H9 (cell line): Measurements from ENCODE around the gene TSPYL4. TPM values are rescaled to one million over a fixed set of nuclear protein-coding genes. Genes with fewer than 3 reads are reported as not detected.

Experiments
- DNase-seq: peaks from one replicate; pipeline ENCODE4 v3.0.0-alpha.2; 2017
- H2AFZ ChIP-seq: one replicate; pipeline ENCODE4 v1.6.1; 2013; ENCODE audit warnings: mild to moderate bottlenecking, low read length, control low read depth, moderate library complexity
- H2AK5ac ChIP-seq: 2 replicates; pipeline ENCODE4 v1.6.1; 2013; ENCODE audit warnings: low read length, control low read depth, mixed read lengths; ENCODE audit not compliant: insufficient read length
- H2BK120ac ChIP-seq: one replicate; pipeline ENCODE4 v1.6.1; 2013; ENCODE audit warnings: low read depth, mild to moderate bottlenecking, low read length, control low read depth, inconsistent platforms; ENCODE audit not compliant: poor library complexity, severe bottlenecking
- H2BK12ac ChIP-seq: 2 replicates; pipeline ENCODE4 v1.6.1; 2013; ENCODE audit warnings: low read length, control low read depth, mixed read lengths, low read depth; ENCODE audit not compliant: insufficient read length
- H2BK15ac ChIP-seq: 2 replicates; pipeline ENCODE4 v1.6.1; 2013; ENCODE audit warnings: low read depth, low read length, control low read depth
- H2BK20ac ChIP-seq: one replicate; pipeline ENCODE4 v1.6.1; 2013; ENCODE audit warnings: low read depth, mild to moderate bottlenecking, low read length, control low read depth, inconsistent platforms; ENCODE audit not compliant: poor library complexity, severe bottlenecking
- H2BK5ac ChIP-seq: 2 replicates; pipeline ENCODE4 v1.6.1; 2013; ENCODE audit warnings: low read length, control low read depth, mixed read lengths; ENCODE audit not compliant: insufficient read length
- H3K14ac ChIP-seq: 2 replicates; pipeline ENCODE4 v1.6.1; 2013; ENCODE audit warnings: low read length, control low read depth; ENCODE audit not compliant: insufficient read depth
- H3K18ac ChIP-seq: 2 replicates; pipeline ENCODE4 v1.6.1; 2013; ENCODE audit warnings: low read depth, mild to moderate bottlenecking, mixed read lengths, low read length, control low read depth; ENCODE audit not compliant: insufficient read length
- H3K23ac ChIP-seq: 2 replicates; pipeline ENCODE4 v1.6.1; 2013; ENCODE audit warnings: low read length, control low read depth, mixed read lengths, low read depth; ENCODE audit not compliant: insufficient read length
- H3K23me2 ChIP-seq: 2 replicates; pipeline ENCODE4 v1.6.1; 2013; ENCODE audit warnings: low read depth, mild to moderate bottlenecking, mixed read lengths, low read length, control low read depth; ENCODE audit not compliant: insufficient read length, poor library complexity, severe bottlenecking
- H3K27ac ChIP-seq: 2 replicates; pipeline ENCODE4 v1.5.1; 2013; ENCODE audit warnings: low read length, control low read depth, mixed read lengths, low read depth; ENCODE audit not compliant: insufficient read length
- H3K27me3 ChIP-seq: 2 replicates; pipeline ENCODE4 v1.6.1; 2013; ENCODE audit warnings: low read length, control low read depth, inconsistent platforms; ENCODE audit not compliant: insufficient read depth
- H3K4ac ChIP-seq: 2 replicates; pipeline ENCODE4 v1.6.1; 2013; ENCODE audit warnings: low read depth, mild to moderate bottlenecking, control low read depth, inconsistent platforms, low read length, moderate library complexity
- H3K4me1 ChIP-seq: 2 replicates; pipeline ENCODE4 v1.6.1; 2013; ENCODE audit warnings: low read length, control low read depth, inconsistent platforms; ENCODE audit not compliant: insufficient read depth
- H3K4me2 ChIP-seq: 2 replicates; pipeline ENCODE4 v1.6.1; 2013; ENCODE audit warnings: low read length, control low read depth, mixed read lengths; ENCODE audit not compliant: insufficient read length, insufficient read depth
- H3K56ac ChIP-seq: 2 replicates; pipeline ENCODE4 v1.6.1; 2013; ENCODE audit warnings: low read depth, mild to moderate bottlenecking, mixed read lengths, low read length, control low read depth; ENCODE audit not compliant: insufficient read length
- H3K79me1 ChIP-seq: 2 replicates; pipeline ENCODE4 v1.6.1; 2013; ENCODE audit warnings: low read depth, mild to moderate bottlenecking, moderate library complexity, low read length, control low read depth, inconsistent platforms; ENCODE audit not compliant: insufficient read depth, poor library complexity, severe bottlenecking
- H3K79me2 ChIP-seq: 2 replicates; pipeline ENCODE4 v1.6.1; 2013; ENCODE audit warnings: low read length, control low read depth, inconsistent platforms; ENCODE audit not compliant: insufficient read depth
- H3K9ac ChIP-seq: 2 replicates; pipeline ENCODE4 v1.6.1; 2013; ENCODE audit warnings: low read length, control low read depth, mixed read lengths; ENCODE audit not compliant: insufficient read length; ENCODE audit errors: extremely low read depth
- H3K9me3 ChIP-seq: one replicate; pipeline ENCODE4 v1.6.1; 2013; ENCODE audit warnings: low read depth, low read length, inconsistent platforms; ENCODE audit not compliant: control insufficient read depth
- H3T11ph ChIP-seq: one replicate; pipeline ENCODE4 v1.6.1; 2013; ENCODE audit warnings: mild to moderate bottlenecking, low read length, control low read depth, inconsistent platforms
- H4K20me1 ChIP-seq: one replicate; pipeline ENCODE4 v1.6.1; 2013; ENCODE audit not compliant: control insufficient read depth, insufficient read length, insufficient read depth
- H4K5ac ChIP-seq: 2 replicates; pipeline ENCODE4 v1.6.1; 2013; ENCODE audit warnings: low read depth, mild to moderate bottlenecking, mixed read lengths, low read length, control low read depth; ENCODE audit not compliant: insufficient read length
- H4K8ac ChIP-seq: replicated peaks from 2 replicates; pipeline ENCODE4 v1.6.1; 2013; ENCODE audit warnings: low read length, control low read depth, mixed read lengths, low read depth; ENCODE audit not compliant: insufficient read length
- H4K91ac ChIP-seq: 2 replicates; pipeline ENCODE4 v1.6.1; 2013; ENCODE audit warnings: low read depth, mild to moderate bottlenecking, moderate library complexity, mixed read lengths, low read length, control low read depth; ENCODE audit not compliant: insufficient read length
- H3K27ac Mint-ChIP-seq, 3 experiments: 2 replicates in 2 of 3; 3 replicates in 1 of 3; pipeline ENCODE4 v1.8.0; 2020 to 2021; ENCODE audit warnings: mixed read lengths in 3 of 3, mild to moderate bottlenecking in 1 of 3, moderate library complexity in 1 of 3
- H3K27me3 Mint-ChIP-seq: 2 replicates; pipeline ENCODE4 v1.8.0; 2021; ENCODE audit warnings: low read depth, mild to moderate bottlenecking, moderate library complexity, mixed read lengths
- H3K36me3 Mint-ChIP-seq, 3 experiments: 2 replicates in 2 of 3; 3 replicates in 1 of 3; pipeline ENCODE4 v1.8.0; 2020 to 2021; ENCODE audit warnings: low read depth in 3 of 3, mixed read lengths in 3 of 3; ENCODE audit not compliant: insufficient read depth in 1 of 3
- H3K4me1 Mint-ChIP-seq, 2 experiments: 2 replicates each; pipeline ENCODE4 v1.8.0; 2020; ENCODE audit warnings: mixed read lengths in 2 of 2
- H3K4me3 Mint-ChIP-seq, 2 experiments: 2 replicates in 1 of 2; 3 replicates in 1 of 2; pipeline ENCODE4 v1.8.0; 2020 to 2021; ENCODE audit warnings: mild to moderate bottlenecking in 2 of 2, mixed read lengths in 2 of 2, moderate library complexity in 1 of 2
- H3K9me3 Mint-ChIP-seq, 2 experiments: 2 replicates in 1 of 2; 3 replicates in 1 of 2; pipeline ENCODE4 v1.8.0; 2020; ENCODE audit warnings: mild to moderate bottlenecking in 2 of 2, mixed read lengths in 2 of 2, moderate library complexity in 1 of 2
- WGBS: extraction: QIAGEN DNeasy Blood & Tissue Kit; methylation state at CpG from one replicate; pipeline ENCODE4 v1.1.7; 2013; ENCODE audit warnings: missing lambda C conversion rate, low lambda C conversion rate, mixed read lengths; ENCODE audit not compliant: insufficient read length; ENCODE audit errors: extremely low coverage; 5-methylcytosine and 5-hydroxymethylcytosine counted together
- total RNA-seq: library from RNA; stranded (reverse); gene quantifications from 2 replicates; pipeline ENCODE4 v1.2.1, GENCODE V29; 2021
- TF ChIP-seq, protein P1 (sequence below): fragments of 200-600 bp; sonication (generic); conservative IDR thresholded peaks from 3 replicates; pipeline ENCODE4 v1.8.0; 2021; ENCODE audit warnings: antibody characterized with exemption, mild to moderate bottlenecking

TSPYL4 gene
- total RNA-seq, 1 experiment from 2014 or later: 19.0 TPM

DNA sequence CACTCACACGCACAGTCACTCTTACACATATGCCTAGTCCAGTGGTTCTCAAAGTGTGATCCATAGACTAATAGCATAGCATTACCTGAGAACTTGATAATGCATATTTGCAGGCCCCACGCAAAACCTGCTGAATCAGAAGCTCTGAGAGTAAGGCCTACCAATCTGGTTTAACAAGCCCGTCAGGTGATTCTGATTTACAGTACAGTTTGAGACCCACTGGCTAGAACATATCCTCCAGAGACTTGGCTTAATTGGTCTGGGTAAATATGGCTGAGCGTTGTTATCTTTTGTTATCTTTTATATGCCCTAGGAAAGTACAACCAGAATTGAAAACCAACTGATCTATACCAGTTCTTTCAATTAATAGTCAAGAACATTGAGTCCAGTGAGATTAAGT, 9.6 kb downstream of the TSPYL4 start:
- H3K4me1 ChIP-seq: no peaks in the 10 kb centered on the region
- no peak overlapping the region for H2BK20ac ChIP-seq
- H3K4ac ChIP-seq: no peak overlapping the region
- H2BK15ac ChIP-seq: no peak overlapping the region
- H3K27ac ChIP-seq: no peak overlapping the region
- no peak overlapping the region for H4K5ac ChIP-seq
- Mint-ChIP-seq H3K27me3 (no peaks in the 10 kb centered on the region), H3K27ac (no peak overlapping the region), H3K4me3 (no peak overlapping the region), H3K36me3 (peaks cover 0 to 18% (median 16%) of the 10 kb centered on the region in 3 experiments; a peak in 5 of 7 replicates), H3K4me1 (no peaks in the 10 kb centered on the region), H3K9me3 (no peaks in the 10 kb centered on the region)
- no peak overlapping the region for H3K9ac ChIP-seq
- H3K56ac ChIP-seq: no peak overlapping the region
- no peaks in the 10 kb centered on the region for H3K79me1 ChIP-seq
- no peaks in the 10 kb centered on the region for H3K27me3 ChIP-seq
- no peak overlapping the region for H3K18ac ChIP-seq
- H2BK5ac ChIP-seq: no peak overlapping the region
- H2AK5ac ChIP-seq: no peak overlapping the region
- no peaks in the 10 kb centered on the region for H3K9me3 ChIP-seq
- TF ChIP-seq, protein P1, sequence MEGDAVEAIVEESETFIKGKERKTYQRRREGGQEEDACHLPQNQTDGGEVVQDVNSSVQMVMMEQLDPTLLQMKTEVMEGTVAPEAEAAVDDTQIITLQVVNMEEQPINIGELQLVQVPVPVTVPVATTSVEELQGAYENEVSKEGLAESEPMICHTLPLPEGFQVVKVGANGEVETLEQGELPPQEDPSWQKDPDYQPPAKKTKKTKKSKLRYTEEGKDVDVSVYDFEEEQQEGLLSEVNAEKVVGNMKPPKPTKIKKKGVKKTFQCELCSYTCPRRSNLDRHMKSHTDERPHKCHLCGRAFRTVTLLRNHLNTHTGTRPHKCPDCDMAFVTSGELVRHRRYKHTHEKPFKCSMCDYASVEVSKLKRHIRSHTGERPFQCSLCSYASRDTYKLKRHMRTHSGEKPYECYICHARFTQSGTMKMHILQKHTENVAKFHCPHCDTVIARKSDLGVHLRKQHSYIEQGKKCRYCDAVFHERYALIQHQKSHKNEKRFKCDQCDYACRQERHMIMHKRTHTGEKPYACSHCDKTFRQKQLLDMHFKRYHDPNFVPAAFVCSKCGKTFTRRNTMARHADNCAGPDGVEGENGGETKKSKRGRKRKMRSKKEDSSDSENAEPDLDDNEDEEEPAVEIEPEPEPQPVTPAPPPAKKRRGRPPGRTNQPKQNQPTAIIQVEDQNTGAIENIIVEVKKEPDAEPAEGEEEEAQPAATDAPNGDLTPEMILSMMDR: no peak
- H3K14ac ChIP-seq: no peak overlapping the region
- H4K20me1 ChIP-seq: no peaks in the 10 kb centered on the region
- no peak overlapping the region for H2BK12ac ChIP-seq
- no peak overlapping the region for H4K91ac ChIP-seq
- H3K23ac ChIP-seq: no peak overlapping the region
- no CpG with 5 or more reads among the region's 4 CpGs for WGBS
- DNase-seq: no peak
- H3K4me2 ChIP-seq: no peak overlapping the region
- H3K79me2 ChIP-seq: no peaks in the 10 kb centered on the region
- H2BK120ac ChIP-seq: no peak overlapping the region
- H4K8ac ChIP-seq: no peak overlapping the region
- no peak overlapping the region for H2AFZ ChIP-seq
- H3T11ph ChIP-seq: no peak overlapping the region
- no peaks in the 10 kb centered on the region for H3K23me2 ChIP-seq
